Esophagus squamous epithelium (tissue), 5 donors: Measurements from ENCODE around the gene SOD2. TPM values are rescaled to one million over a fixed set of nuclear protein-coding genes. Genes with fewer than 3 reads are reported as not detected.
"Not testable (repeated sequence)": the region's sequence is repeated elsewhere in the genome, so short reads cannot be mapped to it uniquely, and the experiment has no call there.

Source experiments
- DNase-seq: peaks from one replicate; lab custom pipeline; 2025; lab: John Stamatoyannopoulos, UW
- H3K27ac ChIP-seq, 4 donors: fragments of 200-600 bp; sonication (generic); one replicate each; pipeline ENCODE4 v1.5.1; 2016 to 2019; ENCODE audit warnings: mild to moderate bottlenecking in 1 of 4
- H3K27me3 ChIP-seq, 4 donors: fragments of 200-600 bp; sonication (generic); 1 replicate in 3 of 4; 2 replicates in 1 of 4; pipeline versions ENCODE4 v1.5.1 to v1.6.0; 2017 to 2021; ENCODE audit warnings: antibody characterized with exemption in 1 of 4
- H3K36me3 ChIP-seq, 3 donors: fragments of 200-600 bp; sonication (generic); one replicate each; pipeline ENCODE4 v1.5.1; 2016 to 2019
- H3K4me1 ChIP-seq, 3 donors: fragments of 200-600 bp; sonication (generic); one replicate each; pipeline ENCODE4 v1.5.1; 2017 to 2019
- H3K4me3 ChIP-seq, 4 donors: fragments of 200-600 bp; sonication (generic); 1 replicate in 3 of 4; 2 replicates in 1 of 4; pipeline ENCODE4 v1.5.1; 2016 to 2019; ENCODE audit warnings: mild to moderate bottlenecking in 2 of 4, moderate library complexity in 1 of 4
- H3K9me3 ChIP-seq, 3 donors: fragments of 200-600 bp; sonication (generic); one replicate each; pipeline ENCODE4 v1.5.1; 2016 to 2019
- CTCF ChIP-seq, 6 experiments: fragments of 450-650 bp in 4 of 6; fragments of 200-600 bp in 2 of 6; sonication (generic) in 2 of 6; IDR thresholded peaks; one replicate each; pipeline ENCODE4 v1.5.1; 2016 to 2019; ENCODE audit warnings: antibody characterized with exemption in 6 of 6, mild to moderate bottlenecking in 4 of 6, moderate library complexity in 4 of 6
- POLR2A ChIP-seq, 4 donors: fragments of 450-650 bp; IDR thresholded peaks; one replicate each; pipeline ENCODE4 v1.6.1; 2017; ENCODE audit warnings: antibody characterized with exemption in 4 of 4, mild to moderate bottlenecking in 4 of 4, moderate library complexity in 3 of 4
- WGBS, 2 donors: methylation state at CpG; one replicate each; pipeline ENCODE4 v1.1.5; 2018; 5-methylcytosine and 5-hydroxymethylcytosine counted together
- intact Hi-C: fragments of 100-400 bp; cut with DNase I; formaldehyde crosslinking; loops from one replicate; pipeline ENCODE4 v1.15.0; 2022
- total RNA-seq, 4 donors: library from RNA; depleted of rRNA; stranded (reverse); fragments of >200 nt; gene quantifications; one replicate each; pipeline ENCODE4 v1.1.0, GENCODE V29; 2016
- donor health status: DM: yes; HTN: yes; CAD: no.

SOD2 gene
- total RNA-seq, 4 donors from 2014 or later, result 227 to 792 (median 519) TPM

DNA sequence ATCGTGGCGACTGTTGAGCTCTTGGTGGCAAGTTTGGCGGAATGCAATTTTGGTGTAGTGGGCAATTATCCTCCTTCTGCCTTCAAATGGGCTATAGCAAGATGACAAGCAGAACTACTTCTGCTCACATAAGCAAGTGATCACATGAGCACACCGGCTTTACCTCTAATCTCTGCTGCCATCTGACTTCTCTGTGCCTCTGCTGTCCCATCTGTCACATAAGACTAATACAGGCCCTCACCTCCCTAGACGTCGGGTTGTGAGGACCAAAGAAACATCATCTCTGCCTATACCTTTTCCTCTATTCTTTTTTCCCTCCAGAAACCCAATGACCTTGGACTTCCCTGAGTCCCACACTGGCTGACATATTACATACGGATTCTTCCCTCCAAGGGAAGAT lies 20.9 kb upstream of the SOD2 start:
- H3K9me3 ChIP-seq, result no peaks in the 10 kb centered on the region
- H3K4me3 ChIP-seq, result no peak overlapping the region
- WGBS, 2 donors, result 86 to 93% methylated on average over 7 of the region's 7 CpGs
- H3K4me1 ChIP-seq, result peaks cover 16 to 48% (median 36%) of the 10 kb centered on the region in 3 donors
- H3K27ac ChIP-seq, result peak overlapping the region in 2 of 4 donors; percentile 87 to 89
- intact Hi-C loops, result no loop called here
- no peaks in the 10 kb centered on the region for H3K27me3 ChIP-seq
- no peaks in the 10 kb centered on the region for H3K36me3 ChIP-seq
- no peak for DNase-seq
- TF ChIP-seq POLR2A (IDR thresholded peaks at IDR 0.05) (no peak), CTCF (IDR thresholded peaks at IDR 0.05) (no peak)

- DNase-seq, H3K4me3 ChIP-seq, H3K9me3 ChIP-seq, H3K36me3 ChIP-seq, intact Hi-C loops, H3K27me3 ChIP-seq, H3K27ac ChIP-seq: not testable (repeated sequence)
- peaks cover 14 to 36% (median 28%) of the 10 kb centered on the region in 3 donors for H3K4me1 ChIP-seq
- 75 to 80% methylated on average over 1 to 3 of the region's 3 CpGs for WGBS, 2 donors
Measured at GRCh38 chr6:159712389-159712788, 19.3 kb upstream of the SOD2 start.

DNA sequence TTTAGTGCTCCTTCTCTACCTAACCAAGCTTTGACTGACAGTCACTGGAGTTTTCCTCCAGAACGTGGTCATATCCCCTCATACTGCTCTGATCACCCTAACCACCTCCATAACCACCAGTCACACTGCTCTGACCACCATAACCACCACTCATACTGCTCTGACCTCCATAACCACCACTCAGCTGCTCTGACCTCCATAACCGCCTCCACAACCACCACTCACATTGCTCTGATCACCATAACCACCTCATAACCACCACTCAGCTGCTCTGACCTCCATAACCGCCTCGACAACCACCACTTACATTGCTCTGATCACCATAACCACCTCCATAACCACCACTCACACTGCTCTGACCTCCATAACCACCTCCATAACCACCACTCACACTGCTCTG lies 17.6 kb upstream of the SOD2 start:
- H3K27ac ChIP-seq, intact Hi-C loops, H3K36me3 ChIP-seq, H3K27me3 ChIP-seq, DNase-seq, H3K4me3 ChIP-seq, H3K9me3 ChIP-seq: not testable (repeated sequence)
- 73 to 83% methylated on average over 3 to 4 of the region's 4 CpGs for WGBS, 2 donors
- peaks cover 2 to 18% (median 12%) of the 10 kb centered on the region in 3 donors for H3K4me1 ChIP-seq

GRCh38 chr6:159701413-159701999 lies 8.5 kb upstream of the SOD2 start:
- intact Hi-C loops, result no loop called here
- Histone ChIP-seq H3K36me3 (no peaks in the 10 kb centered on the region), H3K27ac (peak overlapping the region; percentile 10 to 90 (median 68)), H3K4me1 (peaks cover 12 to 19% (median 14%) of the 10 kb centered on the region in 3 donors), H3K4me3 (no peak overlapping the region), H3K27me3 (no peaks in the 10 kb centered on the region), H3K9me3 (peaks cover 0 to 4% (median 0%) of the 10 kb centered on the region in 3 donors)
- WGBS, 2 donors, result 43 to 45% methylated on average over 7 of the region's 7 CpGs
- no peak for DNase-seq
- TF ChIP-seq POLR2A (IDR thresholded peaks at IDR 0.05), result no peak
- no peak for TF ChIP-seq CTCF (IDR thresholded peaks at IDR 0.05)

DNA sequence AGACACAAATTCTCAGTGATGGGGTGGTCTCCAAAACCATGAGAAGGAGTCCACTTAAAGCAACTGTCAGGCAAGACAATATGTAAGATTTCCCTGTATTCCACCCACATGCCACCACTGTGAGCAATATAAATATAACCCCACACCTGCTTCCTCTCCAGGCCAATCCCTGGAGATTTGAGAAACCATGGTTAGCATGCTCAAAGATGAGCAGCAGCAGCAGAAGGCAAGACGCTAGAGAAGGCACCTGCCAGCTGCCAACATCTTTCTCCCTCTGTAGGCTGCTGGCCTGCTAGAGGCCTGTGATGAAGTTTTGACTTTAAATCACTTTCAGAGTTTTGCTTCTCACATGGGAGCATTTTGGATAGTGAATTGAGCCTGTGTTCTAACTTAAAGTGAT lies 7.9 kb upstream of the SOD2 start:
- intact Hi-C loops, result no loop called here
- Histone ChIP-seq H3K36me3 (no peaks in the 10 kb centered on the region), H3K27ac (peak overlapping the region; percentile 10 to 90 (median 68)), H3K4me1 (peaks cover 12 to 19% (median 14%) of the 10 kb centered on the region in 3 donors), H3K27me3 (no peaks in the 10 kb centered on the region), H3K9me3 (peaks cover 0 to 4% (median 0%) of the 10 kb centered on the region in 3 donors), H3K4me3 (no peak overlapping the region)
- whole genome bisulfite sequencing, 2 donors, result 13 to 15% methylated on average over 1 of the region's 1 CpG
- no peak for DNase-seq
- no peak for TF ChIP-seq POLR2A (IDR thresholded peaks at IDR 0.05)
- TF ChIP-seq CTCF (IDR thresholded peaks at IDR 0.05), result no peak

DNA sequence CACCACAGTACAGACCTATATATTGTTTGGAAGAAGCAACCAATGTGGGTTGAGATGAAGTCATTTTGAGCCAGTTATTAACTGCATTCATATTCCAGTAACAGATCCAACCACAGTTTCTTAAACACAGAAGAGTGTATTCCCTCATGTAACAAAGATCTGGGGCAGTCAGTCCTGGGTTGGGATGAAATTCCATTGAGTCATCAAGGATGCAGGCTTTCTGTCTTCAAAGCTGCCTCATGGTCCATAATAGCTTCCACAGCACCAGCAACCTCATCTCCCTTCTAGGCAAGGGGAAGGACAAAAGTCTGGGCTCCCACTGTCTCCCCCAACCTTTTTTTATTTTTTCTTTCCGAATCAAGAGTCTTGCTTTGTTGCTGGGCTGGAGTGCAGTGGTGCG lies 2.9 kb upstream of the SOD2 start:
- no peak overlapping the region for H3K4me3 ChIP-seq
- no peaks in the 10 kb centered on the region for H3K27me3 ChIP-seq
- H3K27ac ChIP-seq, result no peak overlapping the region
- peaks cover 11 to 35% (median 12%) of the 10 kb centered on the region in 3 donors for H3K4me1 ChIP-seq
- TF ChIP-seq POLR2A (IDR thresholded peaks at IDR 0.05) (no peak), CTCF (IDR thresholded peaks at IDR 0.05) (no peak)
- intact Hi-C loops, result loop anchor here (10.0 kb wide), 2 partner anchors 69 to 339 kb away; partner anchors contain the start of gene ACAT2
- WGBS, 2 donors, result 100% methylated on average over 2 of the region's 2 CpGs
- DNase-seq, result no peak
- H3K36me3 ChIP-seq, result no peaks in the 10 kb centered on the region
- no peaks in the 10 kb centered on the region for H3K9me3 ChIP-seq
